HL-60/S4 (cell line): ENCODE data around the gene WDR83.
"Not testable (repeated sequence)": the region's sequence is repeated elsewhere in the genome, so short reads cannot be mapped to it uniquely, and the experiment has no call there.

Experiments used
- in situ Hi-C: fragments of 300-500 bp; cut with MboI; formaldehyde crosslinking; loops from 2 replicates; pipeline ENCODE4 v1.14.3; 2022; ENCODE audit warnings: low sequenced_read_pairs

WDR83 gene

DNA sequence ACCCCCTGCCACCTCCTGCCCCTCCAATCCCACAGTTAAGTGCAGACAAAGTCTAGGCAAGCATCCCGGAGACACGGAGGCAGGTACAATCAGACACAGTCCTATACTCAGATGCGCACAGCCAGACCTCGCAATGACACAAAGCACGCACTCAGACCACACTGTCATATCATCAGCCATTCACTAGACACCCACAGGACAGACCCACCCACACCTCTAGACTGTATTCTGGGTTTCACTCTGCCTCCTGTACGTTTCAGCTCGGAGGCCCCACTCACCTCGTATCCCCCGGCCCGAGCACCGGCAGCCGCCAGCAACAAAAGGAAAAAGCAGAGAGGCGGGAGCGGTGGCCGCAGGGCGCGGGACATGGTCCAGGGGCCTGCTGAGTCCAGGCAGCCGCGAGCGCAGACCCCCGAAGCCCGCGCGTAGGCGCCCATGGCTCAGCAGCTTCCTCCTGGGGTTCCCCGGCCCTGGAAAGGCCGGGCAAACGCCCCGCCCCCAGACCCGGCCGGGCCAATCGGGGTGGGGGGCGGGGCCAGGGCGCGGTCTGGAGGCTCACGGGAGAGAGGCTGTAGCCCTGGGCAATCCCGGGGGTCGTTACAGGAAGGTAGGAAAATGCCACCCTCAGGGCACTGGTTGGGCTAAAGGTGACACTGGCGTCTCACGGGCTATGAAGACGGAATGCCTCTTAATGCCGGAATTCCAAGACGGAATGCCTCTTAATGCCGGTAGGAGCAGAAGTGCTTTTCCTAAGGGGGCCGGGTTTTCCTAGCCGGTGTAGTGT lies at the start of gene WDR83, which contains the start of gene MAN2B1:
TSS of gene WDR83 (plus strand) at position 543 of the 784 bp plus-strand sequence. CDS start 2,984 bp downstream, outside the sequence.
TSS of gene MAN2B1 (minus strand) at position 478 of the 784 bp plus-strand sequence. CDS start at position 437, 41 bp downstream.
- in situ Hi-C loops = no loop called here

DNA sequence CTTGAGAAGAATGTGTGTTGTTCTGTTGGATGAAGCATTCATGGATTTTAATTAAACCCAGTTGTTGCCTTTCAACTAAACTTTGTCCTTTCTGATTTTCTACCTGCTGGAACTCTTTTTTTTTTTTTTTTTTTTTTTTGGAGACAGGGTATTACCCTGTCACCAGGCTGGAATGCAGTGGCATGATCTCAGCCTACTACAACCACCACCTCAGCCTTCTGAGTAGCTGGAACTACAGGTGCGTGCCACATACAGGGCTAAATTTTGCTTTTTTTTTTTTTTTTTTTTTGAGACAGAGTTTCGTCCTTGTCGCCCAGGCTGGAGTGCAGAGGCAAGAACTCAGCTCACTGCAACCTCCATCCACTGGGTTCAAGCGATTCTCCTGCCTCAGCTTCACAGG lies 49.0 kb upstream of the WDR83 start:
- in situ Hi-C loops = no loop called here

DNA sequence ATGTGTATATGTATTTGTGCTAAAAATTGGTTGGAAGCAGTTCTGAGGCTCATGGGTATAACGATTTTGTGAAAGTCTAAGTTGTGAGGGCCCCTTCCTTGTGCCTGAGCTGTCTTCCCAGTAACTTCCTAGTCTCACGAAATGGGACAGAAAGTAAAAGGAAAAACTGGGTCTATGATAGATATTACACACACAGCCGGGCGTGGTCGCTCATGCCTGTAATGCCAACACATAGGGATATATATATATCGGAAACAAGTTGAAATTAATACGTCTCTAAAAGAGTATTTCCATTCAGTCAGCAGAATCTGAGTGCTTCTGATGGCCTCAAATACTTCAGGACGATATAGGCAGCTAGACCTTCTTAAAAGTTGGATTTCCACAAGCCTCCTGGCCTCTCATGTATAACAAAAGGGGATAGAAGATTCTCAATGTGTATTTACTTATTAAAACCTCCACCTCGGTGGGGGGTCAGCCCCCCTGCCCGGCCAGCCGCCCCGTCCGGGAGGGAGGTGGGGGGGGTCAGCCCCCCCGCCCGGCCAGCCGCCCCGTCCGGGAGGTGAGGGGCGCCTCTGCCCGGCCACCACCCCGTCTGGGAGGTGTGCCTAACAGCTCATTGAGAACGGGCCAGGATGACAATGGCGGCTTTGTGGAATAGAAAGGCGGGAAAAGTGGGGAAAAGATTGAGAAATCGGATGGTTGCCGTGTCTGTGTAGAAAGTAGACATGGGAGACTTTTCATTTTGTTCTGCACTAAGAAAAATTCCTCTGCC lies 45.2 kb upstream of the WDR83 start:
- in situ Hi-C loops = not testable (repeated sequence)

DNA sequence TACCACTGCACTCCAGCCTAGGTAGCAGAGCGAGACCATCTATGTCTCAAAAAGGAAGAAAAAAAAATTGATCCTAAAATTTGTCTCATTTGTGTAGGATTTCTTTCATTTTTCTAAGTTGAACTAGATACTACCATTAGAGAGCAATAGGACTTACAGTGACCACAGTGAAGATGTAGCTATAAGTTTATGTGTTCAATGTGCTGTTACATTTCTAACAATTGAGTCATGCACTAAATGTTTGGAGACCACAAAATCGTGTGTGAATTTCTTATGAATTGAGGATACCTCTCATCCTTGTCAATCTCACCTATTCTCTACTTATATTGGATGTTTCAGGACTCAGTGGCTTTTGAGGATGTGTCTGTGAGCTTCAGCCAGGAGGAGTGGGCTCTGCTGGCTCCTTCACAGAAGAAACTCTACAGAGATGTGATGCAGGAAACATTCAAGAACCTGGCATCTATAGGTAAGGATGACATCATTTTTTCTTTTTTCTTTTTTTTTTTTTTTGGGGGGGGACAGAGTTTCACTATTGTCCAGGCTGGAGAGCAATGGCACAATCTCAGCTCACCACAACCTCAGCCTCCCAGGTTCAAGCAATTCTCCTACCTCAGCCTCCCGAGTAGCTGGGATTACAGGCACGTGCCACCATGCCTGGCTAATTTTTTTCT lies 43.1 kb upstream of the WDR83 start:
- in situ Hi-C loops = no loop called here

DNA sequence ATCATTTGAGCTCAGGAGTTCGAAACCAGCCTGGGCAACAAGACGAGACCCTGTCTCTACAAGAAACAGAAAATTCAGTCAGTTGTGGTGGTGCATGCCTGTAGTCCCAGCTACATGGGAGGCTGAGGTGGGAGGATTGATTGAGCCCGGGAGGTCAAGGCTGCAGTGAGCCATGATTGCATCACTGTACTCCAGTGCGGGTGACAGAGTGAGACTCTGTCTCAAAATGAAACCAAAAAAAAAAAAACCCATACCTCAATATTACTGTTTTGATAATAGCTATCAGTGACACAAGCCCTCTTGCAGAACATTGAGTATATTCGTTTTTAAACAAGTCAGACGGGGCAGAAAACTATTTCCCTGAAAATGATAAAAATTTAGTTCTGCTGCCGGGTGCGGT lies 39.6 kb upstream of the WDR83 start:
- in situ Hi-C loops = no loop called here

DNA sequence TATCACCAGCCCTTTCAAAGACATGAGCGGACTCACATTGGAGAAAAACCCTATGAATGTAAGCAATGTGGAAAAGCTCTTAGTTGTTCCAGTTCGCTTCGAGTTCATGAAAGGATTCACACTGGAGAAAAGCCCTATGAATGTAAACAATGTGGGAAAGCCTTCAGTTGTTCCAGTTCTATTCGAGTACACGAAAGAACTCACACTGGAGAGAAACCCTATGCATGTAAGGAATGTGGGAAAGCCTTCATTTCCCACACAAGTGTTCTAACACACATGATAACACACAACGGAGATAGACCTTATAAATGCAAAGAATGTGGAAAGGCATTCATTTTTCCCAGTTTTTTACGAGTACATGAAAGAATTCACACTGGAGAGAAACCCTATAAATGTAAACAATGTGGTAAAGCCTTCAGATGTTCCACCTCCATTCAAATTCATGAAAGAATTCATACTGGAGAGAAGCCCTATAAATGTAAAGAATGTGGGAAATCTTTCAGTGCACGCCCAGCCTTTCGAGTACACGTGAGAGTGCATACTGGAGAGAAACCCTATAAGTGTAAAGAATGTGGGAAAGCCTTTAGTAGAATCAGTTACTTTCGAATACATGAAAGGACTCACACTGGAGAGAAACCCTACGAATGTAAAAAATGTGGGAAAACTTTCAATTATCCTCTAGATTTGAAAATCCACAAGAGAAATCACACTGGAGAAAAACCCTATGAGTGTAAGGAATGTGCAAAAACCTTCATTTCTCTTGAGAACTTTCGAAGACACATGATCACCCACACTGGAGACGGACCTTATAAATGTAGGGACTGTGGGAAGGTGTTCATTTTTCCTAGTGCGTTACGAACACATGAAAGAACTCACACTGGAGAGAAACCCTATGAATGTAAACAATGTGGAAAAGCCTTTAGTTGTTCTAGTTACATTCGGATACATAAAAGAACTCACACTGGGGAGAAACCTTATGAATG lies 38.3 kb upstream of the WDR83 start:
- in situ Hi-C loops = no loop called here

DNA sequence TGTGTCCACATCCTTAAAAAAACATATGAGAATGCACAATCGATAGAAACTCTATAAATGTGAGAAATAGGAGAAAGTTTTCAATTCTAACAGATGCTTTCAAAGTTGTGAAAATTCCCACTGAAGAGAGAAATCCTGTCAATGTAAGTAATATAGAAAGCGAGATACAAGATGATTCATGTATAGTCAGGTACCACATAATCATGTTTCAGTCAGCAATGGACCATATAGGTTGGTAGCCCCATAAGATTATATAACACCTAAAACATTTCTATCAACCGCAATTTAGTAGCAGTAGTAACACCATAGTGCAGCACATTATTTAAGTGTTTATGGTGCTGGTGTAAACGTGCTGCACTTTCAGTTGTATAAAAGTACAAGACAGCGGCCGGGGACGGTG lies 37.4 kb upstream of the WDR83 start:
- in situ Hi-C loops = no loop called here

DNA sequence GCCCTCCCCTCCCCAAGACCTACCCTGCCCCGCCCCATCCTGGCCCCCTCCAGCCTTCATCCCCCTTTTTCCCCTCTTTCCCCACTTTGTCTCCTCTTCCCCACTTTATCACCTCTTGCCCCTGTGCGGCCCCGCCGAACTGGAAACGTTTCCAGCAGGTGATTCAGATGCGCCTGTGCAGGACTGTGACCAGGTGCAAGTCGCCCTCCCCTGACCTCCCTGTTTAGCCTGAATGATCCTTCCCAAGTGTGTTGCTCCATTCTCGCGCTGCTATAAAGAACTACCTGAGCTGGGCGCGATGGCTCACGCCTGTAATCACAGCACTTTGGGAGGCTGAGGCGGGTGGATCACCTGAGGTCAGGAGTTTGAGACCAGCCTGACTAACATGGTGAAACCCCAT lies 30.0 kb upstream of the WDR83 start:
- in situ Hi-C loops = no loop called here

- in situ Hi-C loops = no loop called here
These were observed 27.9 kb upstream of the WDR83 start for GRCh38 chr19:12638611-12639182.

DNA sequence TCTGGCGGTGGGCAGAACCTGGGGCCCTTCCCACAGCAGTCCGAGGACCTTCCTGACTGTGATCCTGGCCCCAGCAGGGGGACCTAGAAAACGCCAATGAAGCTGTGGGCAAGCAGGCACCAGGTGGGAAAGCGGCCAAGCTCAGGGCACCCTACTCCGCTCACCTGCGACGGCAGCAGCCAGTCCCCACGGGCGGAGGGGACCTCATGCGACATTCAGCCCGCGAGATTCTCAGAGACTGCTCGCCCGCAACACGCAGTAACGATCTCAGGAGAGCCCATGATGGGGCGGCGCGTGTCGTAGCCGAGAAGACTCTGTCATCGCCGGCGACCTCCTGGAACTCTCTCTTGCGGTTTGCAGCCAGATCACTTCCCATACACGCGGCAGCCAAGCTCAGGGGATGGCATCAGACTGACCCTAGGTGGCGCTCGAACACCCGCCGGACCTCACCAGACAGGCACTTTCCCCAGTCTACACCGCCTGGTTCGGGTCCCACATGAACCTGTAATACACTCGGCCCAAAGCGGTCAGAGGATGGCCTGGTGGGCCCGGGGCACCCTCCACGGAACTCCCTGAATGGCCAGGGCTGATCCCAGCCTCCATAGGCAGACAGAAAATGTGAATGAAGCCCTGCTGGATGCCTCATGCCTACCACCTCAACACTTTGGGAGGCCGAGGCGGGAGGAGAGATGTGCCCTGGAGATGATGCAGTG lies 26.6 kb upstream of the WDR83 start:
- in situ Hi-C loops = no loop called here

DNA sequence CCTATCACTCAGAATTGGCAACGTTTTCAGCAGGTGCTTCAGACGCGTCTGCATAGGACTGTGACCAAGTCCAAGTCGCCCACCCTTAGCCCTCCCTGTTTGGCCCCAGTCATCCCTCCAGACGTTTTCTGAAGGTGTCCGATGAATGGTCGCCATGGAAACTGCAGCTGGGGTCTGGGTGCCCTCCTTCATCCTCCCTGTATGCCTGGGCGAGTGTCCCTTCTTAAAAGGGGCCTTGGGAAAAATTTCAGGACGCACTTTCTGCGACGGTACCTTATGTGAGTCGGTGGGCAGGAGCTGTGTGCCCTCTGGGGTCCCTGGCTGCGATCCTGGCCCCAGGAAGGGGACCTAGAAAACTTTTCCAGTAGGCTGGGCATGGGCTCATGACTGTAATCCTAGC lies 25.2 kb upstream of the WDR83 start:
- in situ Hi-C loops = no loop called here

DNA sequence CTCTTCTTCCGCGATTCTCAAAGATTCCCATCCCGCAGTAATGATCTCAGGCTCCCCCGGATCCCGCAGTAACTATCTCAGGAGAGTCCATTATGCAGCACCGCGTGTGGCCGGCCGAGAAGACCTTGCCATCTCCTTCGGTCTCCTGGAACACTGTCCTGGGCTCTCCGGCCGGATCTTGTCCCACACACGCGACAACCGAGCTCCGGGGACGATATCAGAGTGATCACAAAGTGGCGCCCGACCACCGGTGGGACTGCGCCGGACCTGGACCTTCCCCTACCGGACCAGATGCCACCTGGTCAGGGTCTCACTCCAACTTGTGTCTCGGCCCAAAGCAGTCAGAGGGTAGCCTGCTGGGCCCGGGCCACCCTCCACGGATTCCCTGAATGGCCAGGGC lies 24.1 kb upstream of the WDR83 start:
- in situ Hi-C loops = no loop called here

DNA sequence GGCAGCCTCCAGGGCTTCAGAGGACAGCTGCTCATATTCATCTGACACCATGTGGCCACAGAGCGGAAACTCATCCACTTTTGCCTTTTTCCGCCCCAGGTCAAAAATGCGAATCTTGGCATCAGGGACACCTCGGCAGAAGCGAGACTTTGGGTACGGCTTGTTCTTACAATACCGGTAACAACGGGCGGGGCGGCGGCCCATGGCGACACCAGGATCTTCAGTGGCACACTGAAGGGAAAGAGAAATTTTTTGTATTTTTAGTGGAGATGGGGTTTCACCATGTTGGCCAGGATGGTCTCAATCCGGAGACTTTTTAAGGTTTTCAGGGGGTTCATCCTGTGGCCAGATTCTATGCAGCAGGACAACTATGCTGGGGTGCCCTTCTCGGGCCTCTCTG lies 22.9 kb upstream of the WDR83 start:
- in situ Hi-C loops = not testable (repeated sequence)

- in situ Hi-C loops = no loop called here
These were observed 20.1 kb upstream of the WDR83 start for GRCh38 chr19:12646551-12646950.

DNA sequence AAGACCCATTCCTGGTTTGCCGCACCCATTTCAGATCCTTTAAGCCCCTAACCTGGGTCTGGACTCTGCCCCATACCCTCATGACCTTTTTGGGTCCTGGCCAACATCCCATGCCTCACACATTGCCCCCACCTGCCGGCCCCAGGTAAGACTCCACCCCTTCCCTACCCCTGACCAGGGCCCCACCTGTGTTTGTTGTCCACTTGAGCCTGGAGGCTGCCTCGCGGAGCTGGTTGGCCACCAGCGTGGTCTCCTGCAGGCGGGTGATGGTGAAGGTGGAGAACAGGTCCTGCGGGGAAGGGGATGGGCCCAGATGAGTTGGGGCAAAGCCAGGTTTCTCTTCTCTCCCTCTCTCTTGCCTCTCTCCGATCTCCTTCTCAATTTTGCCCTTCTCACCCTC lies 19.6 kb upstream of the WDR83 start:
- in situ Hi-C loops = no loop called here

DNA sequence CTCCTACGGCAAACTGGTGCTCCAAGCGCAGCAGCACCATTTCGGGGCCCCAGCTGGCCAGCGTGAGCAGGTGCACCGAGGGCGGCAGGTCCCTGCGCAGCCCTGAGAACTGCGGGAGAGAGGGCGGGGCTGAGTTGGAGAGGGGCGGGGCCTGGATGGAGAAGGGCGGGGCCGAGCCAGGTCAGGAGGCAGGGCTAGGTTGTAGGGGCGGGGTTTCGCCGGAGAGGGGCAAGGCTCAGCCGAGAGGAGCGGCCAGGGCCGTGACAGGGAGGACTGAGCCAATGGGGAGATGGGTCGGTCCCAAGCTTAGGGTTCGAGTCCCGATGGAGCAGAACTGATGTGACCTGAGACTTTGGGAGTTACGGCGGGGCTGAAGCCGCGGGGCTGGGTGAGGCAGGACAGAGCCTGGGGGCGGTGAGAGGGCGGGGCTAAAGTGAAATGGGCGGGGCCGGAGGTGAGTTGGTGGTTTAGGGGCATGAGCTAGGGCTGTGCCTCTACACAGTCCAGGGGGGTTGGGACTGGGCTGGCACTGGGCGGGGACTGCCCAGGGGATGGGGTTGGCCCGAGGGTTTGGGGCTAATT lies 19.0 kb upstream of the WDR83 start:
- in situ Hi-C loops = no loop called here

DNA sequence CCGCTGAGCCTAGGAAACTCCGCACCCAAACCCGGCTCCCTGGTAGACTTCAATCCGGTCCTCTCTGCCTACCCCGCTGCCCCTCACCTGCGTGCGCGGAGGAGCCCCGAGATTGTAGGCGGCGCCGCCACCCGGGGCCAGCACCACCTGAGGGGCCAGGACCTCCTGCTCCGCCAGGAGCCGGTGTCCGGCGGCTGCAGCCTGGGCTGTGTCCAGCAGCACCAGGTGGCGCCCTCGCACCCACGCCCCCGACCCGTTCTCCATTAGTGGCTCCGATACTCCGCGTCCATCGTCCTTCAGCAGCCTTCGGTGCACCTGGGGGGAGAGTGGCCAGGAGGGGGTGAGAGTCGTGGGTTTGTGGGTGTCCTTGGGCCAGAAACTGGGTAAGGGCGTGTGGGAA lies 18.5 kb upstream of the WDR83 start:
- in situ Hi-C loops = no loop called here

GRCh38 chr19:12649941-12650340 lies 16.7 kb upstream of the WDR83 start:
- in situ Hi-C loops = no loop called here

GRCh38 chr19:12652219-12652618 lies 14.4 kb upstream of the WDR83 start:
- in situ Hi-C loops = no loop called here
